GM20000 (cell line): Measurements from ENCODE around the gene ACOT13.
"Not testable (repeated sequence)": the region's sequence is repeated elsewhere in the genome, so short reads cannot be mapped to it uniquely, and the experiment has no call there.

Experiments used
- DNase-seq: peaks from one replicate; pipeline ENCODE4 v3.0.0; 2012; ENCODE audit warnings: low spot score
- CTCF ChIP-seq: IDR thresholded peaks from 2 replicates; pipeline ENCODE4 v1.5.1; 2012; ENCODE audit warnings: mild to moderate bottlenecking, control low read depth; ENCODE audit errors: extremely low read depth, missing control alignments

Gene ACOT13

GRCh38 chr6:24753545-24753944 lies 86.7 kb downstream of the ACOT13 start:
- TF ChIP-seq CTCF: no peak
- no peak for DNase-seq

GRCh38 chr6:24754378-24754777 lies 87.5 kb downstream of the ACOT13 start:
- not testable (repeated sequence) for DNase-seq
